T-cell (primary cell): ENCODE measurements around the gene PIK3R1. TPM values are rescaled to one million over a fixed set of nuclear protein-coding genes. Genes with fewer than 3 reads are reported as not detected.

Source experiments
- ATAC-seq, 4 experiments: fragments of 200-7000 bp in 3 of 4; fragments of 150-1000 bp in 1 of 4; cut with Tn5 transposase; replicated peaks in 1 of 4; 1 replicate in 3 of 4; 2 replicates in 1 of 4; pipeline ENCODE4 v1.10.0; 2021; ENCODE audit warnings: moderate library complexity in 3 of 4, mild to moderate bottlenecking in 2 of 4, moderate number of reproducible peaks in 1 of 4
- CTCF ChIA-PET, 2 donors: fragments of 300-600 bp; sonication (Branson Sonifier 250); formaldehyde crosslinking; loops; one replicate each; lab custom pipeline; 2022; ENCODE audit warnings: antibody characterized with exemption in 2 of 2; lab: Charles Lee
- POLR2A ChIA-PET, 2 donors: fragments of 300-600 bp; sonication (Branson Sonifier 250); formaldehyde crosslinking; loops; one replicate each; lab custom pipeline; 2022; ENCODE audit warnings: antibody characterized with exemption in 2 of 2; lab: Charles Lee
- DNase-seq, 35 experiments: peaks; one replicate each; pipeline versions ENCODE4 v3.0.0 to v3.0.0-alpha.2; 2013 to 2023
- H3K27ac ChIP-seq: one replicate; pipeline ENCODE4 v1.5.1; 2013; ENCODE audit warnings: low read length
- H3K27me3 ChIP-seq, 2 experiments: replicated peaks in 1 of 2; 1 replicate in 1 of 2; 2 replicates in 1 of 2; pipeline versions ENCODE4 v1.6.1 to v1.7.0; 2013; ENCODE audit warnings: low read length in 1 of 2, mixed read lengths in 1 of 2; ENCODE audit not compliant: control insufficient read depth in 2 of 2, insufficient read depth in 2 of 2; ENCODE audit errors: extremely low read depth in 1 of 2
- H3K36me3 ChIP-seq, 2 donors: 1 replicate in 1 of 2; 2 replicates in 1 of 2; pipeline versions ENCODE4 v1.6.1 to v1.7.0; 2013; ENCODE audit warnings: low read length in 1 of 2; ENCODE audit not compliant: control insufficient read depth in 2 of 2, insufficient read depth in 1 of 2; ENCODE audit errors: extremely low read depth in 1 of 2
- H3K4me1 ChIP-seq, 2 experiments: 1 replicate in 1 of 2; 2 replicates in 1 of 2; pipeline versions ENCODE4 v1.6.1 to v1.7.0; 2013; ENCODE audit warnings: low read length in 2 of 2, mixed read lengths in 1 of 2; ENCODE audit not compliant: insufficient read depth in 2 of 2, control insufficient read depth in 1 of 2; ENCODE audit errors: extremely low read depth in 1 of 2
- H3K4me3 ChIP-seq, 2 donors: 1 replicate in 1 of 2; 2 replicates in 1 of 2; pipeline versions ENCODE4 v1.5.1 to v1.7.0; 2013; ENCODE audit warnings: mild to moderate bottlenecking in 2 of 2, low read length in 1 of 2, moderate library complexity in 1 of 2; ENCODE audit not compliant: control insufficient read depth in 1 of 2; ENCODE audit errors: extremely low read depth in 1 of 2
- H3K9me3 ChIP-seq: 2 replicates; pipeline ENCODE4 v1.7.0; 2013
- H3K27ac Mint-ChIP-seq, 2 donors: one replicate each; pipeline ENCODE4 v1.8.0; 2020 to 2021; ENCODE audit warnings: mild to moderate bottlenecking in 2 of 2, mixed read lengths in 2 of 2
- H3K27me3 Mint-ChIP-seq, 2 donors: one replicate each; pipeline ENCODE4 v1.8.0; 2021 to 2022; ENCODE audit warnings: mixed read lengths in 2 of 2
- H3K36me3 Mint-ChIP-seq: one replicate; pipeline ENCODE4 v1.8.0; 2021; ENCODE audit warnings: mixed read lengths
- H3K4me1 Mint-ChIP-seq, 3 donors: one replicate each; pipeline ENCODE4 v1.8.0; 2020 to 2022; ENCODE audit warnings: mixed read lengths in 3 of 3, mild to moderate bottlenecking in 1 of 3
- H3K4me3 Mint-ChIP-seq, 3 donors: one replicate each; pipeline ENCODE4 v1.8.0; 2020 to 2022; ENCODE audit warnings: mild to moderate bottlenecking in 3 of 3, mixed read lengths in 3 of 3, moderate library complexity in 3 of 3
- H3K9me3 Mint-ChIP-seq, 3 donors: one replicate each; pipeline ENCODE4 v1.8.0; 2020 to 2022; ENCODE audit warnings: mixed read lengths in 3 of 3
- WGBS: methylation state at CpG from one replicate; pipeline ENCODE4 v1.1.5; 2013; ENCODE audit warnings: missing lambda C conversion rate; ENCODE audit not compliant: insufficient coverage; 5-methylcytosine and 5-hydroxymethylcytosine counted together
- total RNA-seq, 35 experiments: library from RNA in 6 of 35; stranded (reverse) in 6 of 35; fragments of 120-200 nt in 1 of 35; gene quantifications; one replicate each; pipeline versions ENCODE4 v1.2.1 to v1.2.4 and lab custom pipeline; 2013 to 2026

The PIK3R1 gene
- total RNA-seq, 5 donors from 2014 or later (not counting 1 experiment from before 2014, with no cell fraction given): 83.7 to 370 (median 105) TPM

GRCh38 chr5:68285075-68285840 lies 69.7 kb downstream of the PIK3R1 start:
- H3K36me3 ChIP-seq: peaks cover 0 to 28% of the 10 kb centered on the region in 2 donors
- no peaks in the 10 kb centered on the region for H3K27me3 ChIP-seq
- no peak overlapping the region for H3K4me3 ChIP-seq
- peak in 1 of 35 experiments; percentile 35 for DNase-seq
- Mint-ChIP-seq H3K27ac (peak overlapping the region; percentile 98), H3K36me3 (peaks cover 49% of the 10 kb centered on the region), H3K4me1 (peaks cover 89 to 93% (median 90%) of the 10 kb centered on the region in 3 donors), H3K27me3 (no peaks in the 10 kb centered on the region), H3K4me3 (peak overlapping the region; percentile 60 to 88 (median 85)), H3K9me3 (no peaks in the 10 kb centered on the region)
- ChIA-PET POLR2A (interaction anchor here in 1 of 2 donors (0.6 kb wide), 1 partner anchor 47 kb away, joined by 10 read pairs; no protein-coding TSS in a partner anchor), CTCF (interaction anchor here (0.8 to 3.5 kb wide), 19 partner anchors 9 to 1039 kb away, joined by 3 to 57 read pairs (median 4); no protein-coding TSS in a partner anchor)
- no peaks in the 10 kb centered on the region for H3K9me3 ChIP-seq
- 33% methylated on average over 2 of the region's 3 CpGs for WGBS
- peaks cover 54 to 65% of the 10 kb centered on the region in 2 experiments for H3K4me1 ChIP-seq
- H3K27ac ChIP-seq: peak overlapping the region; percentile 84
- ATAC-seq: peak in 2 of 4 experiments; percentile 22 to 25

GRCh38 chr5:68285851-68286611 lies 70.5 kb downstream of the PIK3R1 start:
- DNase-seq (peak in 1 of 35 experiments; percentile 76), ATAC-seq (no peak)
- CTCF ChIA-PET: interaction anchor here (0.6 to 3.5 kb wide), 39 partner anchors 10 to 1079 kb away, joined by 3 to 57 read pairs (median 4); no protein-coding TSS in a partner anchor
- Mint-ChIP-seq H3K9me3 (no peaks in the 10 kb centered on the region), H3K36me3 (peaks cover 48% of the 10 kb centered on the region), H3K27me3 (no peaks in the 10 kb centered on the region), H3K4me3 (peak overlapping the region; percentile 60 to 88 (median 85)), H3K27ac (peak overlapping the region; percentile 98), H3K4me1 (peaks cover 91 to 97% (median 95%) of the 10 kb centered on the region in 3 donors)
- WGBS: 20% methylated on average over 1 of the region's 4 CpGs
- H3K27ac ChIP-seq: peak overlapping the region; percentile 84
- H3K9me3 ChIP-seq: no peaks in the 10 kb centered on the region
- H3K4me1 ChIP-seq: peaks cover 56 to 59% of the 10 kb centered on the region in 2 experiments
- H3K27me3 ChIP-seq: no peaks in the 10 kb centered on the region
- peaks cover 0 to 32% of the 10 kb centered on the region in 2 donors for H3K36me3 ChIP-seq
- no peak overlapping the region for H3K4me3 ChIP-seq
- POLR2A ChIA-PET: interaction anchor here (0.6 to 0.9 kb wide), 4 partner anchors 12 to 176 kb away, joined by 3 to 4 read pairs (median 4); no protein-coding TSS in a partner anchor

DNA sequence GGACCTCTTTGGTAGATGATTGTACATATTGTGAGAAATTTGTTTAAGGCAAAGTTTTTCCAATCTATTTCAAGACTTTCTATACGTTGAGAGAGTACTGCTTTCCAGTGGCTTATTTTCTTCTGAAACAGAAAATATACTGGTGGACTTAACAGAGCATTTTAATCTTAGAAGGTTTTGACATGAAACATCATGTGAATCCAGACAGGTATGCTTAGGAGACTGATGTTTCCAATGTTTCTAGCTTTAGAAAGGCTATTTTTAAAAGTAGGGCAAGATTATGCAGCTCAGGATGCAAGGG lies 71.0 kb downstream of the PIK3R1 start:
- peaks cover 95 to 97% (median 97%) of the 10 kb centered on the region in 3 donors for H3K4me1 Mint-ChIP-seq
- no peak for DNase-seq
- H3K4me3 Mint-ChIP-seq: peak overlapping the region; percentile 60 to 88 (median 85)
- no peaks in the 10 kb centered on the region for H3K9me3 ChIP-seq
- peak overlapping the region; percentile 84 for H3K27ac ChIP-seq
- peaks cover 53 to 56% of the 10 kb centered on the region in 2 experiments for H3K4me1 ChIP-seq
- ChIA-PET POLR2A (interaction anchor here (0.6 to 0.9 kb wide), 4 partner anchors 12 to 176 kb away, joined by 3 to 4 read pairs (median 4); no protein-coding TSS in a partner anchor), CTCF (interaction anchor here (0.6 to 3.5 kb wide), 41 partner anchors 9 to 1980 kb away, joined by 3 to 57 read pairs (median 4); no protein-coding TSS in a partner anchor)
- H3K27me3 ChIP-seq: no peaks in the 10 kb centered on the region
- no peak overlapping the region for H3K4me3 ChIP-seq
- H3K9me3 Mint-ChIP-seq: no peaks in the 10 kb centered on the region
- no peaks in the 10 kb centered on the region for H3K27me3 Mint-ChIP-seq
- ATAC-seq: no peak
- H3K36me3 Mint-ChIP-seq: peaks cover 46% of the 10 kb centered on the region
- peaks cover 0 to 32% of the 10 kb centered on the region in 2 donors for H3K36me3 ChIP-seq
- no CpG with 5 or more reads among the region's 1 CpG for WGBS
- peak overlapping the region; percentile 98 for H3K27ac Mint-ChIP-seq

GRCh38 chr5:68287631-68287975 lies 72.0 kb downstream of the PIK3R1 start:
- ChIA-PET POLR2A (interaction anchor here in 1 of 2 donors (1.0 kb wide), 1 partner anchor 465 kb away, joined by 3 read pairs; no protein-coding TSS in a partner anchor), CTCF (interaction anchor here (0.6 to 3.5 kb wide), 16 partner anchors 7 to 1981 kb away, joined by 3 to 57 read pairs (median 8); no protein-coding TSS in a partner anchor)
- DNase-seq: no peak
- Mint-ChIP-seq H3K27me3 (no peaks in the 10 kb centered on the region), H3K9me3 (no peaks in the 10 kb centered on the region), H3K4me1 (peaks cover 93 to 96% (median 95%) of the 10 kb centered on the region in 3 donors), H3K4me3 (peak overlapping the region; percentile 85 to 90 (median 88)), H3K36me3 (peaks cover 40% of the 10 kb centered on the region), H3K27ac (peak overlapping the region; percentile 86 to 98)
- Histone ChIP-seq H3K27me3 (no peaks in the 10 kb centered on the region), H3K4me3 (peak overlapping the region; percentile 54 to 79), H3K27ac (peak overlapping the region; percentile 61), H3K4me1 (peaks cover 44 to 46% of the 10 kb centered on the region in 2 experiments), H3K9me3 (no peaks in the 10 kb centered on the region), H3K36me3 (peaks cover 2 to 29% of the 10 kb centered on the region in 2 donors)
- no CpG with 5 or more reads among the region's 8 CpGs for WGBS
- no peak for ATAC-seq

GRCh38 chr5:68287976-68288706 lies 72.6 kb downstream of the PIK3R1 start:
- Mint-ChIP-seq H3K4me1 (peaks cover 89 to 91% (median 91%) of the 10 kb centered on the region in 3 donors), H3K4me3 (peak overlapping the region; percentile 85 to 90 (median 88)), H3K27me3 (no peaks in the 10 kb centered on the region), H3K36me3 (peaks cover 35% of the 10 kb centered on the region), H3K27ac (peak overlapping the region; percentile 96 to 98), H3K9me3 (no peaks in the 10 kb centered on the region)
- H3K4me3 ChIP-seq: peak overlapping the region; percentile 54 to 79
- H3K4me1 ChIP-seq: peaks cover 41% of the 10 kb centered on the region in 2 experiments
- 2% methylated on average over 40 of the region's 45 CpGs for WGBS
- H3K27ac ChIP-seq: peak overlapping the region; percentile 61
- no peaks in the 10 kb centered on the region for H3K9me3 ChIP-seq
- CTCF ChIA-PET: interaction anchor here (0.5 to 3.5 kb wide), 11 partner anchors 8 to 1042 kb away, joined by 3 to 57 read pairs (median 8); no protein-coding TSS in a partner anchor
- H3K27me3 ChIP-seq: no peaks in the 10 kb centered on the region
- H3K36me3 ChIP-seq: peaks cover 8 to 32% of the 10 kb centered on the region in 2 donors
- ATAC-seq: peak; percentile 79 to 86 (median 82)
- DNase-seq: peak; percentile 7 to 67 (median 33)
- POLR2A ChIA-PET: interaction anchor here in 1 of 2 donors (0.6 to 1.0 kb wide), 2 partner anchors 465 to 790 kb away, joined by 3 read pairs; no protein-coding TSS in a partner anchor
